SJSA1 (cell line): ENCODE measurements around the gene PURA. TPM values are rescaled to one million over a fixed set of nuclear protein-coding genes. Genes with fewer than 3 reads are reported as not detected.
"Not testable (repeated sequence)": the region's sequence is repeated elsewhere in the genome, so short reads cannot be mapped to it uniquely, and the experiment has no call there.

Experiments
- DNase-seq, 2 experiments: peaks; one replicate each; pipeline ENCODE4 v3.0.0-alpha.2; 2015 to 2020; ENCODE audit warnings: low spot score in 2 of 2, low read depth in 1 of 2
- H3K27ac ChIP-seq: fragments of 250-450 bp; sonication (Bioruptor Pico); 2 replicates; pipeline ENCODE4 v1.5.1; 2020; ENCODE audit warnings: mild to moderate bottlenecking, moderate library complexity
- H3K27me3 ChIP-seq: fragments of 250-450 bp; sonication (Bioruptor Pico); replicated peaks from 2 replicates; pipeline ENCODE4 v1.5.1; 2020; ENCODE audit warnings: mild to moderate bottlenecking, moderate library complexity
- H3K36me3 ChIP-seq: fragments of 250-450 bp; sonication (Bioruptor Pico); 2 replicates; pipeline ENCODE4 v1.5.1; 2020; ENCODE audit warnings: mild to moderate bottlenecking
- H3K4me1 ChIP-seq: fragments of 250-450 bp; sonication (Bioruptor Pico); replicated peaks from 2 replicates; pipeline ENCODE4 v1.6.1; 2021; ENCODE audit warnings: mild to moderate bottlenecking
- H3K4me3 ChIP-seq: fragments of 250-450 bp; sonication (Bioruptor Pico); 2 replicates; pipeline ENCODE4 v1.5.1; 2020; ENCODE audit warnings: mild to moderate bottlenecking
- H3K9me3 ChIP-seq: fragments of 250-450 bp; sonication (Bioruptor Pico); replicated peaks from 2 replicates; pipeline ENCODE4 v1.5.1; 2020; ENCODE audit warnings: mild to moderate bottlenecking
- total RNA-seq: library from RNA; depleted of rRNA; stranded (reverse); fragments of >200 nt; shearing (Covaris generic); gene quantifications from 2 replicates; pipeline ENCODE4 v1.2.3, GENCODE V29; 2014

Gene PURA
- total RNA-seq, 1 experiment from 2014 or later: 16.7 TPM

DNA sequence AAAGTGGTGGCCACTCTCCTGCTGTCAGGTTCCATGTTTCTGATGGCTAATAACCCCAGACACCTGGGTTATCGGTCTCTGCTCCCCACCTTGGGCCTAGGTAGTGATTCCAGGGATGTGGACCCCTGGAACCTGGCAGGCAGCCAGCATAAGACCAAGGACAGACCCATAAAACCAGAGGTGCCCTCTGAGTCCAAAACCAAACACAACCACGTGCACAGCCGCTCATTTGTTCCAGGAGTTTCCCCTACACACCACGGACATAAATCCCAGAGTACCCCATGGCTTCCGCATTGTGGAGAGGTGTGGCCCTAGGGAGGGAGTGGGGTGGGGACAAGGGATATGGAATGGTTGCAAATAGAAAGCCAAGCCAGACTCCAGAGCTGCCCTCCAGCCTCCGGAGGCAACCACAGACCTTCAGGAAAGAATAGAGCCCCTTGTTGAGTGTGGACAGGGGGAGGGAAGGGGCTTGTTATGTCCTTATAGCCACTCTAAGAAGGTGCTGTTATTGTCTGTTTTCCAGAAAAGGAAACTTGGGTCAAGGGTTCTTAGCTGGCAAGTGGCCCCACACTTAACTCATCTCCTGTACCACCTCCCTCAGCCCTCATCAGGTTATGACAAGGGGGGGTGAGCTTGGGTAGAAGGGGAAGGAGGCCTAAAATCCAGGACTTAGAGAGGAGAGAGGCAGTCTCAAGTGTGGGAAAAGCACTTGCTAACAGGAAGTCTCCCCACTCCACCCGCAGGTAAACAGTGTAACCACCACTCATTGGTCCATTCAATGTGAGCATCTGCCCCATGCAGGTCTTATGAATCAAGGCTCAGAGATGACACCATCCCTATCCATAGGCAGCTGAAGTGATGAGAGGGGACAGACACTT lies 37.5 kb downstream of the PURA start:
- Histone ChIP-seq H3K36me3 (no peaks in the 10 kb centered on the region), H3K4me3 (no peak overlapping the region)

GRCh38 chr5:140152022-140152999 lies 38.4 kb downstream of the PURA start:
- H3K9me3 ChIP-seq: no peaks in the 10 kb centered on the region
- no peaks in the 10 kb centered on the region for H3K36me3 ChIP-seq
- 0 out of 2 replicates have a peak, but pooled peaks cover 3% of the 10 kb centered on the region for H3K4me1 ChIP-seq
- no peak overlapping the region for H3K27ac ChIP-seq
- DNase-seq: no peak
- no peaks in the 10 kb centered on the region for H3K27me3 ChIP-seq
- no peak overlapping the region for H3K4me3 ChIP-seq

More for the DNA sequence above, 37.5 kb downstream of the PURA start:
- no peaks in the 10 kb centered on the region for H3K27me3 ChIP-seq
- no peaks in the 10 kb centered on the region for H3K4me1 ChIP-seq
- no peak for DNase-seq
- H3K27ac ChIP-seq: no peak overlapping the region
- no peaks in the 10 kb centered on the region for H3K9me3 ChIP-seq

DNA sequence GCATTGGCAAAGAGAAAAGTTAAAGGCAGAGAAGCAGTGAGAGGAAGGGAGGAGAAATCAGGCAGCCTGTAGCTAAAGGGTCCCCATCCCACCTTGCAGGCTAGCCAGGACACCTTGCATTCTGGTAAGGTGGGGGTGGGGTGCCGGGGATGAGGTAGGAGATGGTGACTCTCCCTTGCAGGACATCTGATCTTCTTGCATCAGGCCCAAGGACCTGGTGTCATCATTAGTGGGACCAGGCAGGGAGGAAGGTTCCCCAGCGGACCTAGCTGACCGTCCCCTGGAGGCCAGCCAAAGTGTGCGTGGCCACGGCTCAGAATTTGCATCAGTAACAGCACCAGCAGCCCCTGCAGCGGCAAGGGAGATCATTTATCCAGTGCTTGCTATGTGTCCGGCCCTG lies 39.3 kb downstream of the PURA start:
- 0 out of 2 replicates have a peak, but pooled peaks cover 6% of the 10 kb centered on the region for H3K4me1 ChIP-seq
- no peak for DNase-seq
- no peaks in the 10 kb centered on the region for H3K9me3 ChIP-seq
- no peak overlapping the region for H3K4me3 ChIP-seq
- H3K27me3 ChIP-seq: no peaks in the 10 kb centered on the region
- H3K36me3 ChIP-seq: no peaks in the 10 kb centered on the region
- no peak overlapping the region for H3K27ac ChIP-seq

DNA sequence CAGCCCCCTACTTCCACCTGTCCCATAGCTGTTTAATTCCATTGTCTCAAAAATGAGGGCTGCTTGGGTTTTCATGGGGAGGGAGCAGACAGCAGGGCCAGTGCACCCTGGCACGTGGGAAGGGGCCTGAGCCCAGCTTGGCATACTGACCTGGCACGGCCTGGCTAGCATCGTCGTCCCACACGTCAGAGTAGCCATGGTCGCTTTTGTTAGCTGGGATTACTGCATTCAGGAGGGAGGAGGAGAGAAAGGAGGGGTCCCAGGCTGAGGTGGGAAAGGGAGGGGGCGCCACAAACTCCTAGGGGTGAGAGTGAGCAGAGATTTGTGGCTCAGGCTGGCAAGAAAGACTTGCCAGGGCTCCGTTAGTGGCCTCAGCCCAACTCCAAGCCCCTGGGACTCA lies 40.0 kb downstream of the PURA start:
- Histone ChIP-seq H3K4me1 (0 out of 2 replicates have a peak, but pooled peaks cover 6% of the 10 kb centered on the region), H3K9me3 (no peaks in the 10 kb centered on the region), H3K4me3 (no peak overlapping the region), H3K36me3 (no peaks in the 10 kb centered on the region), H3K27me3 (no peaks in the 10 kb centered on the region), H3K27ac (no peak overlapping the region)
- no peak for DNase-seq

GRCh38 chr5:140154710-140155381 lies 40.9 kb downstream of the PURA start:
- not testable (repeated sequence) for H3K4me3 ChIP-seq, H3K9me3 ChIP-seq, DNase-seq, H3K27ac ChIP-seq, H3K36me3 ChIP-seq, H3K27me3 ChIP-seq, H3K4me1 ChIP-seq

DNA sequence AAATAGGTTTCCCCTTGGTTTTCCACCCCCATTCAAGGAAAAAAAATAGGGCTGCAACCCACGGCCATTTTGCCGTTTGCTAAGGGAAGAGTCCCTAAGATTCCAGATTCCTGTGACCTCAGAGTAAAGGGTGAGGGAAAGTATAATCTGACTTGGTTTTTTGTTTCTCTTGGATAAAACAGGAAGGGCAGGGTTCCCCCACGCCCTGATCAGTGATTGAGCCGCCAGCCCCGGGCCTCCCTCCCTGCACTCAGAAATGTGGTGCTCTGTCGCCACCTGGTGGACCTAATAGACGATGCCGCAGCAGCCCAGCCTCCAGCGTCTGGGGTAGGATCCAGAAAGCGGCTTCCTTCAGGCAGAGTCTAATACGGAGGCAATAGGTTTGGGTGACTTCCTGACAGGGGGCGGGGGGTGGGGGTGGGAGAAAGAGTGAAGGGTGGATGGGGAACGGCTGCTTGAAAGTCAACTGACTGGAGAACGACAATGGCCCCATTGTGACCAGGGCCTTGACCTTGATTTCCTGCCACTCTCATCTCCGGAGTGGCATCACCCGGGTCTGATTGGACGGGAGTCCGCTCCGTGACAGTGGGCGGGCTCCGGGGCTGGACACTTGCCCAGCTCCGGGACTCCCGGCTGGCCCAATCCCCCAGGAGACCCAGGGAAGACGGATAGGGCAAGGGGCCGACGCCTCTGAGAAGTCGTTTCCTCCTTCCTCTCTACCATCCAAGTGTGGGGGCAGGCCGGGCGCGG lies 43.3 kb downstream of the PURA start:
- Histone ChIP-seq H3K27me3 (no peaks in the 10 kb centered on the region), H3K9me3 (no peaks in the 10 kb centered on the region), H3K4me1 (0 out of 2 replicates have a peak, but pooled peaks cover 6% of the 10 kb centered on the region), H3K4me3 (peak overlapping the region; percentile 9), H3K27ac (no peak overlapping the region), H3K36me3 (no peaks in the 10 kb centered on the region)
- DNase-seq: peak; percentile 86 to 89

DNA sequence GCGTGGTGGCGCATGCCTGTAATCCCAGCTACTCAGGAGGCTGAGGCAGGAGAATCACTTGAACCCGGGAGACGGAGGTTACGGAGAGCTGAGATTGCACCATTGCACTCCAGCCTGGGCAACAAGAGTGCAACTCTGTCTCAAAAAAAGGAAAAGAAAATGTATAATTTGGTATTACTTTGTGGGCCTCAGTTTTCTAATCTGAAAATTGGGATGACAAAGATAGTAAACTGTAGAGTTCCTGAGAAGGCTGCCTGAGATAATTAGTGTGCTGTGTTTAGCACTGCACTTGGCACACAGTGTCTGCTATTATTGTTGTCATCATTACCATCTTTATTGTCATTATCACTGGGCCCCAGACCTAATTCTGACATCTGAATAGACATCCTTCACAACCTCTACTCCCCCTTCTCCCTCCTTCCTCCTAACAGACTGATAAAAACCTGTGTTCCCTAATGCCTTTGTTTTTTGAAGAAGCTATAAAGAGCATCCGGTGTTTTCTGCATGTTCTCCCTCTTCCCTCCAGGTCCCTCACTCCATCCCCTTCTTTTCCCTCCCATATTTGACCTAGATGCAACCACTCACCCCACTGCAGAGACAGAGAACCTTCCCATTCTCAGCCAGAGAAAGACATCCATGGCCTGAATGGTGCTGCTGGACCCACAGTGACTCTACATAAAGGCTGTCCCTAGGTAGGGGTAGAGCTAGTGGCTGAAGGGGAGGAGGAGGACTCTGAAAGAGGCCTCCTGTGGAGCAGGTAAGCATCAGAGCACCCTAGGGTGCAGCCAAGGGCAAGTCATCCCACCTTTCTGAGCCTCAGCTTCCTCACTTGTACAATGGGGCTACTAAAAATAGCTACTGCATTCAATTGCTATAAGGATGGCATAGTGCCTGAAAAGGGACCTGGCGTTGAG lies 45.4 kb downstream of the PURA start:
- Histone ChIP-seq H3K27me3 (no peaks in the 10 kb centered on the region), H3K27ac (no peak overlapping the region), H3K4me3 (no peak overlapping the region), H3K4me1 (0 out of 2 replicates have a peak, but pooled peaks cover 6% of the 10 kb centered on the region), H3K36me3 (no peaks in the 10 kb centered on the region), H3K9me3 (no peaks in the 10 kb centered on the region)
- DNase-seq: no peak

DNA sequence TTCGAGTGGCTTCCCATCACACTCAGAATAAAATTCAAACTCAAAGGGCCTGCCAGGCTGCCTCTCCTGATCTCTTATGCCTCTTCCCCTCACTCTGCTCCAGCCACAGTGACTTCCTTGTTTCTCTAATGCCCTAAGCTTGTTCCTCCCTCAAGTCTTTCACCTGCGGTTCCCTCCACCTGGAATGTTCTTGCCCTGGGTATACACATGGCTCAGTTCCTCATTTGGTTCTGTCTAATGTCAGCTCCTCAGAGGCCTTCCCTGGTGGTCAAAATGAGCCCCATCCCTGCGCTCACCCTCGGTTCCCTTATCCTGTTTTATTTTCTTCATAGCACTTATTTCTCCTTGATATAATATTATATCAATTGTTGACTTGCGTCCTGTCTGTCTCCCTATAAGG lies 48.4 kb downstream of the PURA start:
- H3K4me3 ChIP-seq: no peak overlapping the region
- no peaks in the 10 kb centered on the region for H3K27me3 ChIP-seq
- 0 out of 2 replicates have a peak, but pooled peaks cover 3% of the 10 kb centered on the region for H3K4me1 ChIP-seq
- no peaks in the 10 kb centered on the region for H3K9me3 ChIP-seq
- H3K36me3 ChIP-seq: no peaks in the 10 kb centered on the region
- no peak overlapping the region for H3K27ac ChIP-seq
- no peak for DNase-seq

DNA sequence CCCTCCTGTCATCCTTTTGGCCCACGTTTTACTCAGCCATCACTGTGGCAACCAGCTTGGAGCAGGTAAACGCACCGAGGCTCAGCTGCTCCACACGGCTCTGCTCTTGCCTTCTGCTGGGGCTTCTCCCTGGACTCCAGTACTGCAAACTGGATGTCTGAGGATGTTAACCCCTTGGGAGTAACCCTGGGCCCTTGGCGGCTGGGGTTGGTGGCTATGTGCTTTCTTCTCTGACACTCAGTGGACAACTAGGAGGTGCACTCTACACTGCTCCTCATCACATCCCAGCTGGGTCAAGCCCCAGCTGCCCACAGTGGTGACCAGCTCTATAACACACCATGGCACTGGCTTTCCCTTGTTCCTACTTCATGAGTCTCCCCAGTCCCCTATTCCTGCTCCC lies 48.9 kb downstream of the PURA start:
- no peak for DNase-seq
- Histone ChIP-seq H3K4me1 (no peaks in the 10 kb centered on the region), H3K27me3 (no peaks in the 10 kb centered on the region), H3K9me3 (no peaks in the 10 kb centered on the region), H3K36me3 (no peaks in the 10 kb centered on the region), H3K27ac (no peak overlapping the region), H3K4me3 (no peak overlapping the region)

DNA sequence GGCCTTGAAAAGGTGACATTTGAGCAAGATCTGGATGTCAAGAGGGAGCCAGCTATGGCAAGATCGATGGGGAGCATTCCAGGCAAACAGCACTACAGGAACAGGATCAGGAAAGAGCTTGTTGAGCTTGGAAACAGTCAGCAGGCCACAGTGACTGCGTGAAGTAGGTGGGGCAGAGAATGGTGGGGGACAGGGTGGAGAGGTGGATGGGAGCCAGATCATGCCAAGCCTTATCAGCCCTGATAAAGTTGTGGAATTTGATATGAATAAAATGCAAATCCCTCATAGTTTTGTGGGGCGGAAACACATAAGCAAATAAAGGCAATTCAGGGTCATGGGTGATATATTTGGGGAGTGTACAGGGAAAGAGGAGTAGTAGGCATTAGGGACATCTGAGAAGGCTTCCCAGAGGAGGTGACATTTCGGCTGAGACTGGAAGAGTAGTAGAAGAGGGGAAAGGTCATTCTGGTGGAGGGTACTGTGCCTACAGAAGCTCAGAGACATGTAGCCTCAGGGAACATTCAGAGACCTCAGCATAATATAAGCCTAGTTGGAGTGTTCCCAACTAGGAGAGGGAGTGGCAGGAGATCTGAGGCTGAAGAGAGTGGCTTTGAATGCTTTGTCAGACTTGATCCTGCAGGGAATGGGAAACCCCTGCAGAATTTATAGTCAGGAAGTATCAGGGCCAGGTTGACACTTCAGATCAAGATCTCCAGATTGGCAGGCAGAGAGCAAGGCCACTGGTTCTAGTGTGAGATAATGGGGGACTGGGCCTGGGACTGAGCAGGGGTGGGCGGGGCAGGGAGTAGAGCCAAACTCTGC lies 51.4 kb downstream of the PURA start:
- no peak for DNase-seq
- Histone ChIP-seq H3K36me3 (no peaks in the 10 kb centered on the region), H3K4me1 (no peaks in the 10 kb centered on the region), H3K9me3 (no peaks in the 10 kb centered on the region), H3K4me3 (no peak overlapping the region), H3K27me3 (no peaks in the 10 kb centered on the region), H3K27ac (no peak overlapping the region)

- no peaks in the 10 kb centered on the region for H3K27me3 ChIP-seq
- no peak overlapping the region for H3K27ac ChIP-seq
- no peak for DNase-seq
- no peaks in the 10 kb centered on the region for H3K4me1 ChIP-seq
- no peak overlapping the region for H3K4me3 ChIP-seq
- H3K9me3 ChIP-seq: no peaks in the 10 kb centered on the region
- no peaks in the 10 kb centered on the region for H3K36me3 ChIP-seq
These were observed 52.0 kb downstream of the PURA start for GRCh38 chr5:140165923-140166270.

- no peaks in the 10 kb centered on the region for H3K4me1 ChIP-seq
These were observed 53.0 kb downstream of the PURA start for GRCh38 chr5:140166911-140167310.

More at GRCh38 chr5:140166911-140167310, 53.0 kb downstream of the PURA start:
- Histone ChIP-seq H3K27me3 (no peaks in the 10 kb centered on the region), H3K9me3 (no peaks in the 10 kb centered on the region), H3K4me3 (no peak overlapping the region), H3K27ac (no peak overlapping the region), H3K36me3 (no peaks in the 10 kb centered on the region)
- DNase-seq: no peak
